ENCODE measurements around the gene SLC26A4.

SLC26A4 gene

GRCh38 chr7:107660381-107661080 lies at the start of gene SLC26A4:
Gene SLC26A4, plus strand, starts transcription at chr7:107660828. Its CDS starts 814 bp downstream, at chr7:107661642.
- no peaks in the 10 kb centered on the region for H3K36me3 ChIP-seq (ENCODE audit: insufficient read depth, low read depth, low read length)
- no peak within 1 kb of the TSS for H3K27ac ChIP-seq (ENCODE audit: low read length)
- H3K27me3 ChIP-seq (ENCODE audit: insufficient read depth, low read length) = peaks cover 79% of the 10 kb centered on the region
- no peak within 1 kb of the TSS for H3K9ac ChIP-seq (ENCODE audit: low read depth, low read length)
- H3K4me1 ChIP-seq (ENCODE audit: insufficient read depth, low read length) = no peaks in the 10 kb centered on the region
- no peaks in the 10 kb centered on the region for H3K9me3 ChIP-seq (ENCODE audit: insufficient read depth, low read depth, low read length)
- H3K4me3 ChIP-seq (ENCODE audit: low read length) = peak within 1 kb of the TSS; percentile 68

GRCh38 chr7:107613439-107613838 lies 47.2 kb upstream of the SLC26A4 start:
- Histone ChIP-seq H3K27me3 (ENCODE audit: insufficient read depth, low read length) (no peaks in the 10 kb centered on the region), H3K4me1 (ENCODE audit: insufficient read depth, low read length) (no peaks in the 10 kb centered on the region), H3K9me3 (ENCODE audit: insufficient read depth, low read depth, low read length) (no peaks in the 10 kb centered on the region), H3K27ac (ENCODE audit: low read length) (no peak overlapping the region), H3K36me3 (ENCODE audit: insufficient read depth, low read depth, low read length) (peaks cover 13% of the 10 kb centered on the region; the same call in 1 of the 2 replicates), H3K4me3 (ENCODE audit: low read length) (no peak overlapping the region), H3K9ac (ENCODE audit: low read depth, low read length) (no peak overlapping the region)

GRCh38 chr7:107613948-107614347 lies 46.7 kb upstream of the SLC26A4 start:
- H3K4me3 ChIP-seq (ENCODE audit: low read length) = no peak overlapping the region
- no peaks in the 10 kb centered on the region for H3K27me3 ChIP-seq (ENCODE audit: insufficient read depth, low read length)
- peaks cover 13% of the 10 kb centered on the region; the same call in 1 of the 2 replicates for H3K36me3 ChIP-seq (ENCODE audit: insufficient read depth, low read depth, low read length)
- no peak overlapping the region for H3K9ac ChIP-seq (ENCODE audit: low read depth, low read length)
- no peak overlapping the region for H3K27ac ChIP-seq (ENCODE audit: low read length)
- H3K9me3 ChIP-seq (ENCODE audit: insufficient read depth, low read depth, low read length) = no peaks in the 10 kb centered on the region
- no peaks in the 10 kb centered on the region for H3K4me1 ChIP-seq (ENCODE audit: insufficient read depth, low read length)

GRCh38 chr7:107614425-107614824 lies 46.2 kb upstream of the SLC26A4 start:
- H3K4me3 ChIP-seq (ENCODE audit: low read length) = no peak overlapping the region
- no peaks in the 10 kb centered on the region for H3K27me3 ChIP-seq (ENCODE audit: insufficient read depth, low read length)

GRCh38 chr7:107615910-107616680 lies 44.5 kb upstream of the SLC26A4 start:
- Histone ChIP-seq H3K9ac (ENCODE audit: low read depth, low read length) (no peak overlapping the region), H3K4me3 (ENCODE audit: low read length) (no peak overlapping the region), H3K27me3 (ENCODE audit: insufficient read depth, low read length) (no peaks in the 10 kb centered on the region), H3K27ac (ENCODE audit: low read length) (no peak overlapping the region), H3K36me3 (ENCODE audit: insufficient read depth, low read depth, low read length) (peaks cover 13% of the 10 kb centered on the region; the same call in 1 of the 2 replicates), H3K9me3 (ENCODE audit: insufficient read depth, low read depth, low read length) (no peaks in the 10 kb centered on the region), H3K4me1 (ENCODE audit: insufficient read depth, low read length) (no peaks in the 10 kb centered on the region)

More at GRCh38 chr7:107614425-107614824, 46.2 kb upstream of the SLC26A4 start:
- Histone ChIP-seq H3K36me3 (ENCODE audit: insufficient read depth, low read depth, low read length) (peaks cover 13% of the 10 kb centered on the region; the same call in 1 of the 2 replicates), H3K4me1 (ENCODE audit: insufficient read depth, low read length) (no peaks in the 10 kb centered on the region), H3K9ac (ENCODE audit: low read depth, low read length) (no peak overlapping the region), H3K27ac (ENCODE audit: low read length) (no peak overlapping the region), H3K9me3 (ENCODE audit: insufficient read depth, low read depth, low read length) (no peaks in the 10 kb centered on the region)

- H3K9ac ChIP-seq (ENCODE audit: low read depth, low read length) = no peak overlapping the region
- H3K27ac ChIP-seq (ENCODE audit: low read length) = no peak overlapping the region
- H3K36me3 ChIP-seq (ENCODE audit: insufficient read depth, low read depth, low read length) = no peaks in the 10 kb centered on the region
- no peaks in the 10 kb centered on the region for H3K9me3 ChIP-seq (ENCODE audit: insufficient read depth, low read depth, low read length)
- H3K4me1 ChIP-seq (ENCODE audit: insufficient read depth, low read length) = no peaks in the 10 kb centered on the region
- H3K27me3 ChIP-seq (ENCODE audit: insufficient read depth, low read length) = no peaks in the 10 kb centered on the region
- no peak overlapping the region for H3K4me3 ChIP-seq (ENCODE audit: low read length)
These were observed 38.2 kb upstream of the SLC26A4 start for GRCh38 chr7:107622429-107622828.

GRCh38 chr7:107622894-107623293 lies 37.7 kb upstream of the SLC26A4 start:
- H3K4me3 ChIP-seq (ENCODE audit: low read length) = no peak overlapping the region
- H3K27ac ChIP-seq (ENCODE audit: low read length) = no peak overlapping the region
- H3K9ac ChIP-seq (ENCODE audit: low read depth, low read length) = no peak overlapping the region
- H3K4me1 ChIP-seq (ENCODE audit: insufficient read depth, low read length) = no peaks in the 10 kb centered on the region
- H3K27me3 ChIP-seq (ENCODE audit: insufficient read depth, low read length) = no peaks in the 10 kb centered on the region
- no peaks in the 10 kb centered on the region for H3K9me3 ChIP-seq (ENCODE audit: insufficient read depth, low read depth, low read length)
- no peaks in the 10 kb centered on the region for H3K36me3 ChIP-seq (ENCODE audit: insufficient read depth, low read depth, low read length)

GRCh38 chr7:107627002-107627401 lies 33.6 kb upstream of the SLC26A4 start:
- Histone ChIP-seq H3K27ac (ENCODE audit: low read length) (no peak overlapping the region), H3K9me3 (ENCODE audit: insufficient read depth, low read depth, low read length) (no peaks in the 10 kb centered on the region), H3K4me3 (ENCODE audit: low read length) (no peak overlapping the region), H3K36me3 (ENCODE audit: insufficient read depth, low read depth, low read length) (no peaks in the 10 kb centered on the region), H3K9ac (ENCODE audit: low read depth, low read length) (no peak overlapping the region), H3K4me1 (ENCODE audit: insufficient read depth, low read length) (no peaks in the 10 kb centered on the region; the same call in 1 of the 2 replicates), H3K27me3 (ENCODE audit: insufficient read depth, low read length) (no peaks in the 10 kb centered on the region)

GRCh38 chr7:107628461-107629064 lies 32.1 kb upstream of the SLC26A4 start:
- no peaks in the 10 kb centered on the region for H3K27me3 ChIP-seq (ENCODE audit: insufficient read depth, low read length)
- H3K9me3 ChIP-seq (ENCODE audit: insufficient read depth, low read depth, low read length) = no peaks in the 10 kb centered on the region
- H3K4me1 ChIP-seq (ENCODE audit: insufficient read depth, low read length) = peaks cover 2% of the 10 kb centered on the region; the same call in 1 of the 2 replicates
- H3K36me3 ChIP-seq (ENCODE audit: insufficient read depth, low read depth, low read length) = no peaks in the 10 kb centered on the region
- H3K4me3 ChIP-seq (ENCODE audit: low read length) = no peak overlapping the region
- no peak overlapping the region for H3K27ac ChIP-seq (ENCODE audit: low read length)
- H3K9ac ChIP-seq (ENCODE audit: low read depth, low read length) = no peak overlapping the region

GRCh38 chr7:107630342-107630741 lies 30.3 kb upstream of the SLC26A4 start:
- H3K27ac ChIP-seq (ENCODE audit: low read length) = no peak overlapping the region
- H3K9me3 ChIP-seq (ENCODE audit: insufficient read depth, low read depth, low read length) = no peaks in the 10 kb centered on the region
- H3K4me3 ChIP-seq (ENCODE audit: low read length) = no peak overlapping the region
- H3K9ac ChIP-seq (ENCODE audit: low read depth, low read length) = no peak overlapping the region
- H3K4me1 ChIP-seq (ENCODE audit: insufficient read depth, low read length) = peaks cover 2% of the 10 kb centered on the region; the same call in 1 of the 2 replicates
- no peaks in the 10 kb centered on the region for H3K27me3 ChIP-seq (ENCODE audit: insufficient read depth, low read length)
- no peaks in the 10 kb centered on the region for H3K36me3 ChIP-seq (ENCODE audit: insufficient read depth, low read depth, low read length)

GRCh38 chr7:107631588-107632491 lies 28.8 kb upstream of the SLC26A4 start:
- H3K27ac ChIP-seq (ENCODE audit: low read length) = no peak overlapping the region
- H3K9ac ChIP-seq (ENCODE audit: low read depth, low read length) = no peak overlapping the region
- H3K4me1 ChIP-seq (ENCODE audit: insufficient read depth, low read length) = peaks cover 2% of the 10 kb centered on the region; the same call in 1 of the 2 replicates
- H3K36me3 ChIP-seq (ENCODE audit: insufficient read depth, low read depth, low read length) = no peaks in the 10 kb centered on the region
- H3K4me3 ChIP-seq (ENCODE audit: low read length) = no peak overlapping the region
- H3K9me3 ChIP-seq (ENCODE audit: insufficient read depth, low read depth, low read length) = no peaks in the 10 kb centered on the region
- no peaks in the 10 kb centered on the region for H3K27me3 ChIP-seq (ENCODE audit: insufficient read depth, low read length)
